GM12873 (cell line): Measurements from ENCODE around the gene A4GALT.

Experiments used
- CTCF ChIP-seq: IDR thresholded peaks from 2 replicates; pipeline ENCODE4 v1.5.1; 2012; ENCODE audit warnings: low read depth, mild to moderate bottlenecking, moderate library complexity, low read length, control low read depth; ENCODE audit not compliant: insufficient read depth; ENCODE audit errors: missing control alignments

Gene A4GALT

GRCh38 chr22:42697542-42698013 is 23.1 kb downstream of the A4GALT start:
- TF ChIP-seq CTCF = no peak

- TF ChIP-seq CTCF = no peak
These were observed 24.2 kb downstream of the A4GALT start for GRCh38 chr22:42696331-42696967.

GRCh38 chr22:42695294-42695693 is 25.4 kb downstream of the A4GALT start:
- TF ChIP-seq CTCF = no peak

DNA sequence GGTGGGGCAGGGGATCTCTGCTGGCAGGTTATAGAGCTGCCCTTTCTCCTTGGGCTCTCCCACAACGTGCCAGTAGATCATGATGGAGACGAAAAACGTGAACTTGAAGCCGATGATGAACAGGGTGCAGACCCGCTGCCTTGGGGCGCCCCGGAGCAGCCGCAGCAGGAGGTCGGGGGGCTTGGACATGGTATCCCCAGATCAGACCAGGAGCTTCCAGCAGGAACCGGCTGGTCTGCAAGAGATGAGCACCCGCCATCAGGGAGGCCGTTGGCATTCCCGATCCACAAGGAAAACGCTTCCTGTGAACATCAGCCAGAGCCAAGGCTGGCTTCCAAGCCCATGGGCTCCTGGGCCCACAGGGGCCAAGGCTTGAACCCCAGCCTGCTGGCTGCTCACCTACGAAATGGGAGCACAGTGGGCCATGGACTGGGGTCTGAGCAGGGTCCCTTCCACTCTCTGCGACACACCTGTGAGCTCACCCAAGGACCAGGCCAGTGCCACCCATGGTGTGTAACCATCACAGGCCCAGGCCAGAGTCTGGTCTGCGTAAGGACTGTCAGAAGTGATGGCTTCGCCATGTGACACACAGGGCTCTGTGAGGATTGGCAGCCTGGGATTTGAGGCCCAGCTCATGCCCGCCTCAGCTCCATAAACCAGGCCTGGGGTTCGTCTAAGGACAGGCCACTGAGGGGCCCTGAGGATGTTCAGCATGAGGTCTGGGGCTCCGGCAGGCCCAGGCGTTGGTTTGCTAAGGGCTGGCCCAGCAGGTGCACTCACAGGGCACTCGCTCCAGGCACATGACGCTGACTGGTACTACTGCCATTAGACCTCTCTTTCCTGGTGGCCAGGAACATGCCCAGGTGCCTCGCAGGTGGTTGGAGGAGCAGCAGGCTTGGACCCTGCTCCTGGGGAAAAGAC is 26.6 kb downstream of the A4GALT start:
- no peak for TF ChIP-seq CTCF

DNA sequence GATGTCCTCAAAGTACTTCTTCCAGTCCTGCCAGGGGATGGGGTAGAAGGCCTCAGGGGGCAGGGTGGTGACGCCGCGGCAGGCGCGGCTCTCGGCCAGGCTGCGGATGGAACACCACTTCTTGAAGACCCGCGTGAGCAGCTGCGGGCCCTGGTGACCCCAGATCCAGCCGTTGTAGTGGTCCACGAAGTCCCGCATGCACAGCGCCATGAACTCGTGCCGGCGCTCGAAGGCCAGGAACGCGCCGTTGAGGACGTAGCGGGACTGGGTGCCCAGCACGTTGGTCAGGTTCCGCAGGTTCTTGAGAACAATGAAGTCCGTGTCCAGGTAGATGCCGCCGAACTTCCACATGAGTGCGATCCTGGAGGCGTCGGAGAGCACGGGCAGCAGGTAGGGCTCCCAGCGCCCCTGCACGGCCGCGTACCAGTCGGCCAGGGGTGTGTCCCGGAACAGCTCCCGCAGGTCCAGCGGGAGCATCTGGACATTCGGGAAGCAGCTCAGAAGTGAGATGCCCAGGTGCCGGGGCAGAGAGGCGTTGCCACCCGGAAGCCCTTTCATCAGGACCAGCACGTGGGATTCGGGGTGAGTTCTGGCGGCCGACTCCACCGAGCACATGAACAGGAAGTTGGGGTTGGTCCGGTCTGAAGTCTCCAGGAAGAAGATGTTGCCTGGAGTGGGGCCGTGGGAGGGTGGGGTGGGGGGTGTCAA is 27.5 kb downstream of the A4GALT start:
- TF ChIP-seq CTCF = no peak

DNA sequence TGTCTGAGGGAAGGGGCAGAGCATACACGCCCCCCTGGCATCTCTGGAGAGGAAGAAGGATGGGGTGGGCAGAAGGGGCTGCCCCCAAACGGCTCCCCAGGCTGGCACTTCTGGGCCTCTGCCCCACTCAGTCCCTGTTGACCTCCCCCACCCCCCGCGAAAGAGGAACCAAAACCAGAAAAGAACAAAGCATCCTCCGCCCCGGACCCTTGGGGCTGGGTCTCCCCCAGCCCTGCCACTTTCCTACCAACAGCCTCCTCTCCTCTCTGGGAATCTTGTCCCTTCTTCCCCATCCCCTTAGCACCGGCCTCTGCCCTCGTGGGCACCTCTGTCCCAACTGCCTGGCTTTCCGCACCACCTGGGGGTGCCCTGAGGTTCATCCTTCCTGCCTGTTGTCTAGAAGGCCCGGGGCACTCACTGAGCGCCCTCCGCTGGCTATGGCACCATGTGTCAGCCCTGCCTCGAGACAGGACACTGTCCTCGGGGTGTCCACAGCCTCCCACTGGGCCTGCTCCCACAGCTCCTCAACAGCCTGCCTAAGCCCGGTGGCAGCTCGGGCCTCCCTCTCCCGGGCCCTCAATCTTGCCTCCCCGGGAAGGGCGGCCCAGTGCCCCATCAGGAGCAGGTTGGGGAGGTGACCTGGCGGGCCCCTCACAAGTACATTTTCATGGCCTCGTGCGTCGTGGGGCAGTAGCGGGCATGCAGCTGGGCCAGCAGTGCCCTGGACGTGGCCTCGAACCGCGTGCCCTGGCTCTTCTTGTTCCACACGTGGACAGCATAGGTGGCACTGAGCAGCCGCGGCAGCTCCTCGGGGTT is 28.2 kb downstream of the A4GALT start:
- peak; percentile 52 for TF ChIP-seq CTCF

- TF ChIP-seq CTCF = no peak
These were observed 29.2 kb downstream of the A4GALT start for GRCh38 chr22:42691440-42691839.
